DND-41 (cell line): ENCODE data around the gene NRXN2.

Source experiments
- ATAC-seq: fragments of 200-7000 bp; cut with Tn5 transposase; 3 replicates; pipeline ENCODE4 v1.9.1; 2021; ENCODE audit warnings: low read depth; ENCODE audit not compliant: insufficient read depth
- DNase-seq: peaks from one replicate; pipeline ENCODE4 v3.0.0-alpha.2; 2020
- H2AFZ ChIP-seq: 2 replicates; pipeline ENCODE4 v1.6.0; 2012; ENCODE audit warnings: low read depth, low read length
- H3K27ac ChIP-seq: 2 replicates; pipeline ENCODE4 v1.5.1; 2012; ENCODE audit warnings: low read length, inconsistent platforms
- H3K27me3 ChIP-seq: fragments of 200-600 bp; sonication (generic); 2 replicates; pipeline ENCODE4 v1.6.0; 2012; ENCODE audit warnings: low read length, mild to moderate bottlenecking, inconsistent platforms; ENCODE audit not compliant: insufficient read depth, poor library complexity
- H3K36me3 ChIP-seq: 2 replicates; pipeline ENCODE4 v1.5.1; 2012; ENCODE audit warnings: low read length, inconsistent platforms; ENCODE audit not compliant: insufficient read depth
- H3K4me1 ChIP-seq: 2 replicates; pipeline ENCODE4 v1.5.1; 2012; ENCODE audit warnings: mild to moderate bottlenecking, low read length; ENCODE audit not compliant: insufficient read depth
- H3K4me2 ChIP-seq: 2 replicates; pipeline ENCODE4 v1.6.0; 2012; ENCODE audit warnings: mild to moderate bottlenecking, moderate library complexity, low read length, inconsistent platforms; ENCODE audit not compliant: insufficient read depth
- H3K4me3 ChIP-seq, 2 experiments: fragments of 200-600 bp in 1 of 2; shearing (Covaris generic) in 1 of 2; 2 replicates each; pipeline ENCODE4 v1.5.1; 2012 to 2016; ENCODE audit warnings: inconsistent platforms in 2 of 2, low read length in 2 of 2, mild to moderate bottlenecking in 2 of 2, low read depth in 1 of 2, moderate library complexity in 1 of 2
- H3K79me2 ChIP-seq: 2 replicates; pipeline ENCODE4 v1.6.0; 2012; ENCODE audit warnings: low read length, inconsistent platforms; ENCODE audit not compliant: insufficient read depth
- H3K9ac ChIP-seq: 2 replicates; pipeline ENCODE4 v1.6.0; 2012; ENCODE audit warnings: low read depth, mild to moderate bottlenecking, inconsistent platforms, low read length, moderate library complexity
- H3K9me3 ChIP-seq: 2 replicates; pipeline ENCODE4 v1.5.1; 2012; ENCODE audit warnings: low read length, moderate library complexity, mild to moderate bottlenecking, inconsistent platforms; ENCODE audit not compliant: insufficient read depth, severe bottlenecking
- H4K20me1 ChIP-seq: 2 replicates; pipeline ENCODE4 v1.6.0; 2012; ENCODE audit warnings: low read length; ENCODE audit not compliant: insufficient read depth
- EZH2 ChIP-seq: IDR thresholded peaks from 3 replicates; pipeline ENCODE4 v1.6.1; 2012; ENCODE audit warnings: borderline replicate concordance, low read depth, mild to moderate bottlenecking, moderate library complexity, low read length, inconsistent platforms; ENCODE audit not compliant: severe bottlenecking
- TF ChIP-seq, protein P1 (sequence below): IDR thresholded peaks from 2 replicates; pipeline ENCODE4 v1.5.1; 2012; ENCODE audit warnings: borderline replicate concordance, low read length, moderate library complexity, mild to moderate bottlenecking; ENCODE audit not compliant: poor library complexity, severe bottlenecking; ENCODE audit errors: extremely low read depth

Gene NRXN2

DNA sequence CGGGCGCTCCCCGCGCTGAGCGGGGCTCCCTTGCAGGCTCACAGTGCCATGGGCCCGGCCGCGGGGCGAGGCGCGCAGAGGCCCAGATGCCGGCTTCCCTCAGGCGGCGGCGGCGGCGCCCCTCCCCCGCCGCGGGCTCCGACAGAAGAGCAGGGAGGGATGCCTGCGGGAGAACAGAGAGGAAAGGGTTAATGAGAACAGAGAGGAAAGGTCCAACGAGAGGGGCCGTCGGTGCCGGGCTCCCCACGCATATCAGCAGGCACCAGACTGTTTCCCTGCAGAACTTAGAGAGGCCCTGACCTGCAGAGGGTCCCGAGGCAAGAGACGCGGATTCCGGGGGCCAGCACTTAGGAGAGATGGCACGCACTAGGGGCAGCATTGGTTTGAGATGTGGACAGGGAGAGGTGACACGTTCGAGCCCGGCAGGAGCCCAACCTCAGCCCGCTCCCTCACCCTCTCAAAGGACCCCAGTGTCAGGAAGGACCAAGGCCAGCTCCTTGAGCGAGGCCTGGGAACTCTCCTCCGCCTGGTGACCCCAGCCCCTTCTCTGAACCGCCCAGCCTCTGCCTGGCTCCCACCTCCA is 9.1 kb downstream of the NRXN2 start:
- Histone ChIP-seq H3K9ac (no peak overlapping the region), H3K27ac (no peak overlapping the region), H3K4me2 (no peak overlapping the region), H4K20me1 (peaks cover 3% of the 10 kb centered on the region; the same call in 1 of the 2 replicates), H3K27me3 (peaks cover 10% of the 10 kb centered on the region), H3K79me2 (no peaks in the 10 kb centered on the region), H2AFZ (no peak overlapping the region), H3K4me3 (no peak overlapping the region), H3K4me1 (no peaks in the 10 kb centered on the region), H3K36me3 (no peaks in the 10 kb centered on the region), H3K9me3 (no peaks in the 10 kb centered on the region)
- DNase-seq = no peak
- ATAC-seq = no peak
- TF ChIP-seq EZH2 = no peak
- TF ChIP-seq, protein P1, sequence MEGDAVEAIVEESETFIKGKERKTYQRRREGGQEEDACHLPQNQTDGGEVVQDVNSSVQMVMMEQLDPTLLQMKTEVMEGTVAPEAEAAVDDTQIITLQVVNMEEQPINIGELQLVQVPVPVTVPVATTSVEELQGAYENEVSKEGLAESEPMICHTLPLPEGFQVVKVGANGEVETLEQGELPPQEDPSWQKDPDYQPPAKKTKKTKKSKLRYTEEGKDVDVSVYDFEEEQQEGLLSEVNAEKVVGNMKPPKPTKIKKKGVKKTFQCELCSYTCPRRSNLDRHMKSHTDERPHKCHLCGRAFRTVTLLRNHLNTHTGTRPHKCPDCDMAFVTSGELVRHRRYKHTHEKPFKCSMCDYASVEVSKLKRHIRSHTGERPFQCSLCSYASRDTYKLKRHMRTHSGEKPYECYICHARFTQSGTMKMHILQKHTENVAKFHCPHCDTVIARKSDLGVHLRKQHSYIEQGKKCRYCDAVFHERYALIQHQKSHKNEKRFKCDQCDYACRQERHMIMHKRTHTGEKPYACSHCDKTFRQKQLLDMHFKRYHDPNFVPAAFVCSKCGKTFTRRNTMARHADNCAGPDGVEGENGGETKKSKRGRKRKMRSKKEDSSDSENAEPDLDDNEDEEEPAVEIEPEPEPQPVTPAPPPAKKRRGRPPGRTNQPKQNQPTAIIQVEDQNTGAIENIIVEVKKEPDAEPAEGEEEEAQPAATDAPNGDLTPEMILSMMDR = no peak

DNA sequence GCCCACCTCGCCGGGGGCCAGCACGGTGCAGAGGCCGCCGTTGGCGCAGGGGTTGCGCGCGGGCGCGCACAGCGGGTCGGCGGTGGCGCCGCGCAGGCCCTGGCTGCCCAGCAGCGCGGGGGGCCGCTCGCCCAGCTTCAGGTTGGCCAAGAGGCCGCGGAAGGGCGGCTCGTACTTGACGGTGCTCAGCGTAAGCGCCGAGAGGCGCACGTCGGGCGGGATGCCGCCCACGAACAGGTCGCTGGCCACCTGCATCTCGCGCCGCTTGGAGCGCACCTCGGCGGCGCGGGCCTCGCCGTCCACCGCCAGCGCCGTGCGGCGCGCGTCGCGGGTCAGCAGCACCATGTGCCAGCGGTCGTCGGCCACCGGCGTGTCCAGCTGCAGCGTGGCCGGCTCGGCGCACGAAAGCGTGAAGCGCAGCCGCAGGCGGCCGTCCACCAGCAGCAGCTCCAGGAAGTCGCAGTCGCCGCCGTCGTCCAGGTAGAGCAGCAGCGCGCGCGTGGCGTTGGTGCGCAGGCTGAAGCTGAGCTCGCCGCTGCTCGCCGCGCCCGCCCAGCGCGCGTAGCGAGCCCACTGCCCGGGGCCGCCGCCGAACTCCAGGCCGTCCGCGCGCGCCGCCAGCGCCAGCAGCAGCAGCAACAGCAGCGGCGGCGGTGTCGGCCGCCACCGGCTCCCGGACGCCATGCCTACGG is 9.8 kb downstream of the NRXN2 start:
- Histone ChIP-seq H3K36me3 (no peaks in the 10 kb centered on the region), H3K4me3 (no peak overlapping the region), H3K4me2 (no peak overlapping the region), H4K20me1 (peaks cover 3% of the 10 kb centered on the region; the same call in 1 of the 2 replicates), H2AFZ (no peak overlapping the region), H3K27me3 (peaks cover 10% of the 10 kb centered on the region), H3K27ac (no peak overlapping the region), H3K79me2 (no peaks in the 10 kb centered on the region), H3K4me1 (no peaks in the 10 kb centered on the region), H3K9ac (no peak overlapping the region), H3K9me3 (no peaks in the 10 kb centered on the region)
- ATAC-seq = no peak
- TF ChIP-seq, protein P1 = no peak
- TF ChIP-seq EZH2 = no peak
- DNase-seq = no peak

DNA sequence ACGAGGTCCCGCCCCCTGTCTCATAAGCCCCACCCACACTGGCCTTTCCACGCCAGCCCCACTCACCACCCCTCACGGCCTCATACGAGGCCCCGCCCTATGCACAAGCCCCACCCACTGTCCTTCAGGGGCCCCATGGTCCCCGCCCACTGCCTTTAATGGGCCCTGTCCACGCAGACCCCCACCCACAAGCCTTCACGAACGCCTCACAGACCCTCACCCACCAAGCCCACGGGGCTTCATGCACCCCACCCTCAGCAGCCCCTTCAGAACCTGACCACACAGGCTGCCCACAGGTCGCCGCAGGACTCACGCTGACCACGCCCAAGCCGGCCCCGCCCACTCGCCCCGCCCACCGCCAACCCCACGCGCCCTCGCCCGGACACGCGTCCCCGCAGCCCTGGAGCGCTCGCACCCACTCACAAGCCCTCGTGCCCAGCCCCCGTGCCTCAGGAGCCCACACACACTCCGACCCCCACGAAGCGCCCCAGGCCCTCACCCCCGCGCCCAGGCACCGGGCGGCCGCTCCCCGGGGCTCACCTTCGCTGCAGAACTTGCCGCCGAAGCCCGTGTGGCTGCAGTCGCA is 10.5 kb downstream of the NRXN2 start:
- Histone ChIP-seq H3K4me1 (no peaks in the 10 kb centered on the region), H4K20me1 (peaks cover 3% of the 10 kb centered on the region; the same call in 1 of the 2 replicates), H3K4me3 (no peak overlapping the region), H3K79me2 (no peaks in the 10 kb centered on the region), H2AFZ (no peak overlapping the region), H3K9ac (no peak overlapping the region), H3K27ac (no peak overlapping the region), H3K27me3 (peaks cover 10% of the 10 kb centered on the region), H3K4me2 (no peak overlapping the region), H3K36me3 (no peaks in the 10 kb centered on the region), H3K9me3 (no peaks in the 10 kb centered on the region)
- TF ChIP-seq, protein P1 = no peak
- no peak for TF ChIP-seq EZH2
- ATAC-seq (0 out of 3 replicates have a peak, but pooled peaks have one; percentile 39), DNase-seq (no peak)
